NCI-H146 treated with DMSO at 0.1 percent for 48 hours (cell line): ENCODE results near the gene SIGLEC9.
"Not testable (repeated sequence)": the region's sequence is repeated elsewhere in the genome, so short reads cannot be mapped to it uniquely, and the experiment has no call there.

Experiments
- DNase-seq: peaks from one replicate; lab custom pipeline; 2025; ENCODE audit not compliant: unreplicated experiment; lab: John Stamatoyannopoulos, UW

Gene SIGLEC9

GRCh38 chr19:51142809-51143475, 18.2 kb downstream of the SIGLEC9 start:
- not testable (repeated sequence) for DNase-seq

DNA sequence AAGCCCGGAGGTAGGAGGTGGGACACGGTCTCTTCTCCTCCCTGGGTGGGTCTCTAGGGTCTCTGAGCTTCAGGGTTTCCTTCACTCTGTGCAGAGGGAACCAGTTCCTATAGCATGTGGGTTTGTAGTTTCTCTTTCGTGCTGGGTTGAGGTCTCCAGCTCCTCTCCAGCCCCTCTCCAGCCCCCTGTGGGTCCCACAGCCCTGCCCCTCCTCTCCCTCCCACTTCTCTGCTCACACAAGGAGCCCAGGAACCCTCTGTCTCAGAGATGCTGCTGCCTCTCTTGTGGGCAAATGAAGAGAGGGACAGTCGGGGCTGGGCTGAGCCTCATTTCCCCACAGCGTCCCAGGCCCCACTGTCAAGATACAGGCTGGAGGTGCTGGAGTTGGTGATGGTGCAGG, 18.8 kb downstream of the SIGLEC9 start:
- DNase-seq: no peak

GRCh38 chr19:51144482-51145045, 19.9 kb downstream of the SIGLEC9 start:
- DNase-seq: no peak

- no peak for DNase-seq
Observed at GRCh38 chr19:51145916-51146493, 21.3 kb downstream of the SIGLEC9 start.

GRCh38 chr19:51146751-51147150, 22.0 kb downstream of the SIGLEC9 start:
- no peak for DNase-seq

DNA sequence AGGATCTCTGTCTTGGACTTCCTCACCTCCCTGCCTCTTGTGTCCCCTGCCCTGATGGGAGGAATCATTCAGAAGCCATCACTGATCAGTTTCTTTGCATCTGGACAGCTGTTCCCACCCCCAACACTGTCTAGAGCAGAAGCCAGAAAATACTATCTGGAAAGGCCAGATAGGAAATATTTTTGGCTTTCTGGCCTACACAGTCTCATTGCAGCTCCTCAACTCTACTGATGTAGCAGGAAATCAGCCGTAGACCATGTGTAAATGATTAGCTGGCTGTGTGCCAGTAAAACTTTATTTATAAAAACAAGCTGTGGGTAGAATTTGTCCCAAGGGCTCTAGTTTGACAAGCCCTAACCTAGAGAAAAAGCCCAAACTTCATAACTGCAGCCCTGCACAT, 23.0 kb downstream of the SIGLEC9 start:
- no peak for DNase-seq

GRCh38 chr19:51148580-51148979, 23.9 kb downstream of the SIGLEC9 start:
- DNase-seq: no peak

DNA sequence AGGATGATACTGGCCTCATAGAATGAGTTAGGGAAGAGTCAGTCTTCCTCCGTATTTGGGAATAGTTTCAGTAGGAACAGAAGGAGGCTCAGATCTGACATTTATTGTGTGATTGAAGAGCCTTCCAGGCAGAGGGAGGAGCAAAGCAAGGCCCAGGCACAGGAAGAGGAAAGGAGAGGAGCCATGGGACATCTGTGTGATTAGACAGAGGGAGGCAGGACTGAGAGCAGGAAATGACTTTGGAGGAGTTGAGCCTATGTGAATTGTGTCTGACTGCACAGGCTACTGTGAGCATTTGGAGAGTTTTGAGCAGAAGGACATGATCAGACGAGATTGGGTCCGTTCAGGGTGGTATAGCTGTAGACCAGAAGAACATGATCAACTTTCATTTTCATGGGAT, 25.9 kb downstream of the SIGLEC9 start:
- DNase-seq: no peak

DNA sequence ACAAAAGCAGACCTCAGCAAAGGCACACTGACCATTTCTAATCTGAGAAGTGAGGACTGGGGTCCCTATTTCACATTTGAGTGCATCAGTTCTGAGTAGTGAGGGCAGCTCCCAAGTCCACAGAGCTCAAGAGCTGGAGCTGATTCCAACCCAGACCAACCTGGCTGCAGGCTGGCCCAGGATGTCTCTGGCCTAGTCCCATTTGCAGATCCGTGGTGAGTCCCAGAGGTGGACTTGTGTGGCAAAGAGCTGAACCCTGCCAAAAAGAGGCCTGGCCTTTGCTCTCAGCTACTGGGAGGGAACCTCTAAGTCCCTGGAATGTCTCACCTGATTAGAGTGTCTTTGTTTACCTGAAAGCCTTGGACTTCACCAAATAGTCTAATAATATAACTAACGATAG, 32.0 kb downstream of the SIGLEC9 start:
- DNase-seq: no peak

DNA sequence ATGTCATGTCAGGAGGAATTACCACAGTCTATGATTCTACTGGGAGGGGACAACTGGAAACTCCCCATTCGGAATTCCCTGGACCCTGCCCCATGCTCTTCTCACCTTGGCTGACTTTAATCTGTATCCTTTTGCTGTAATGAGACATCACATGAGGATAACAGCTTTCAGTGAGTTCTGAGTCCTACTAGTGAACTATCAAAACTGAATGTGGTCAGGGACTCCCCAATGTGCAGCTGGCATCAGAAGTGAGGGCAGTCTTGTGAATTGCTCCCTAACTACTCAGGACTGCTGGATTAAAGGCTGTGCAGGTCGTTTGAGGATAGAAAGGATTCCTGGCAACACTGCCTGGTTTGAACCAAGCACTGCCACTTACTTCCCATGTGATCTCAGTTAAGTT, 32.6 kb downstream of the SIGLEC9 start:
- DNase-seq: no peak

GRCh38 chr19:51158474-51159129, 33.9 kb downstream of the SIGLEC9 start:
- peak; percentile 4 for DNase-seq

GRCh38 chr19:51159656-51160055, 35.0 kb downstream of the SIGLEC9 start:
- DNase-seq: no peak

GRCh38 chr19:51161266-51161665, 36.6 kb downstream of the SIGLEC9 start:
- no peak for DNase-seq

DNA sequence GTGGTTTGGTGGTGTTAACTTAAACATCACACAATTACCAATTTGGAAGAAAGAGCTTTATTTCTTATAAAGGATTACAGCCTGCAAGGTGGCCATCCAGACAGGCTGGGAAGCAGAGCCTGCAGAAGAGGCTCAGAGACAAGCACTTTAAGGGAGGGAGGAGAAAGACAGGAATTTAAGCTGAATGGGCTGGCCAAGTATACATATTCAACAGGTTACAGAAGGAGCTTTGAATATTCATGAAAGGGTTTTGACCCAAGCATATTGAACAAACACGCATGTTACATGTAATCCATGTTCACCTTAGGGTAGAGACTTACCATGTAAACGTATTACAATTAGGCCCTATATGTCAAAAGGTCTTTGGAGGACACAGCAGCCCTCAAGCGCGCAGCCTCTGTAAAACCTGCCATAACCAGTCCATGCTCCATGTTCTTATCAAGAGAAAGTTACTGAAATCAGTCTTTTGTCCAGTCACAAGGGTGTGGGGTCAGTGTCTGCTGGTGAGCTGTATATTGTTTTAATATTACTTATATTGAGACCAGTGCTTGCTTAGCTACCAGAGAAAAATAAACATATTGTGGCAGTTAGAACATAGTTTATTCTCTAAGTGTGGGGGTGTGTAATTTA, 37.3 kb downstream of the SIGLEC9 start:
- DNase-seq: no peak

DNA sequence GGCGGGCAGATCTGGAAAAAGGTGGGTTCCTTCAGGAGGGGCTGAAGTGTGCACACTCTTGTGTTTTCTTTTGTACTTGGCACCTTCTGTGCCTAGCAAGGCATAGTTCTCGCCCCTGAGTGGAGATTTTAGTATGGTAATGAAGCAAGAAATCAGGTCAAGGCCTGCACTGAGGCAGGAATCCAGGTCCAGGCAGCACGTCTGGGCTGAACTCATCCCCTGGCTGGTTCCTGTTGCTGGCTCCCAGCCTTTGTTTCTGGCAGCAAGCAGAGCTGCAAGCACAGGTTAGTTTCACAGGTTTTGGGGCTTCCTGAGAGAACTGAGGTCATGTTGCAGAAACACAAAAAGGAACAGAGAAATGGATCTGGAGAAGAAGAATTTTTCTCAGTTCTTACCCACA, 38.6 kb downstream of the SIGLEC9 start:
- DNase-seq: no peak

DNA sequence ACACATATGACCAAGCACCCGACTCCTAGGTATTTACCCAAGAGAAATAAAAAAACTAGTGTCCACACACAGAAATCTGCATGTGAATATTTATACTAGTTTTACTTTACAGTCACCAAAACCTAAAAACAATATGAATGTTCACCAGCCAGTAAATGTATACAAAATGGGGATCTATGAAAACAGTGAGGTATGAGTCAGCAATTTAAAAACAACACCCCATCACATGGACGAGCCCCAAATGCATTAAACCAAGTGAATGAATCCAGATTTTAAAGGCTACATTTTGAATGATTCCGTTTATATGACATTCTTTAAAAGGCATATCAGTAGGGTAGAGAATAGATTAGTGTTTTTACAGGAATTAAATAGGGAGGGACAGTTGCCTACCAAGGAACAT, 39.5 kb downstream of the SIGLEC9 start:
- no peak for DNase-seq

GRCh38 chr19:51166846-51167490, 42.3 kb downstream of the SIGLEC9 start:
- no peak for DNase-seq

DNA sequence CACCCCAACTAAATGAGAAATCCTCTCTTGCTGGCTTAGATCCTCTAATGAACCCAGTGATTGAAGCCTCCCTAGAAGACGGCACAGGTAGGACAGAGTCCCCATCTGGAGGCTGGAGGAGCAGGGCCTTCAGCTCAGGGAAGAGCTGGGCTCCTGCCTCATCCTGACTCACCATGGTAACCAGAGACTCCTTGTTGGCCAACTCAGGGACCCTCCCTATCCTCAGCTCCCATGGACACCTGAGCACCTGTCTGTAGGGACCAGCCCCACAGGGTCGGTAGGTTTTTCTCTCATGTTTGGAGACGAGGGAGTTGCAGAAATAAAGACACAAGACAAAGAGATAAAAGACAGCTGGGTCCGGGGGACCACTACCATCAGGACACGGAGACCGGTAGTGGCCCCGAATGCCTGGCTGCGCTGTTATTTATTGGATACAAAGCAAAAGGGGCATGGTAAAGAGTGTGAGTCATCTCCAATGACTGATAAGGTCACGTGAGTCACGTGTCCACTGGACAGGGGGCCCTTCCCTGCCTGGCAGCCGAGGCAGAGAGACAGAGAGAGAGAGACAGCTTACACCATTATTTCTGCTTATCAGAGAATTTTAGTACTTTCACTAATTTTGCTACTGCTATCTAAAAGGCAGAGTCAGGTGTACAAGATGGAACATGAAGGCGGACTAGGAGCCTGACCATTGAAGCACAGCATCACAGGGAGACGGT, 44.0 kb downstream of the SIGLEC9 start:
- DNase-seq: no peak

DNA sequence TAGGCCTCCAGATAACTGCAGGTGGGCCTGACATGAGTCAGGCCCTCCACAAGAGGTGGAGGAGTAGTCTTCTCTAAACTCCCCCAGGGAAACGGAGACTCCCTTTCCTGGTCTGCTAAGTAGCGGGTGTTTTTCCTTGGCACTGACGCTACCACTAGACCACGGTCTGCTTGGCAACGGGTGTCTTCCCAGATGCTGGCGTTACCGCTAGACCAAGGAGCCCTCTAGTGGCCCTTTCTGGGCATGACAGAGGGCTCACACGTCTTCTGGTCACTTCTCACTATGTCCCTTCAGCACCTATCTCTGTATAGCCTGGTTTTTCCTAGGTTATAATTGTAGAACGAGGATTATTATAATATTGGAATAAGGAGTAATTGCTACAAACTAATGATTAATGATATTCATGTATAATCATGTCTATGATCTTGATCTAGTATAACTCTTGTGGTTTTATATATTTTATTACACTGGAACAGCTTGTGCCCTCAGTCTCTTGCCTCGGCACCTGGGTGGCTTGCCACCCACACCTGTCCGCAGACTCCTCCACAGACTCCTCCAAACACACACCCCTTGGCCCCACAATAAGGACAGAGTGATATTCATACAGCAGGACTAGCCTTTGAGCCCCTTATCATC, 44.7 kb downstream of the SIGLEC9 start:
- DNase-seq: peak; percentile 17

GRCh38 chr19:51172223-51172622, 47.5 kb downstream of the SIGLEC9 start:
- DNase-seq: no peak
